HG02763 (cell line): ENCODE results near the gene INHBE.
"Not testable (repeated sequence)": the region's sequence is repeated elsewhere in the genome, so short reads cannot be mapped to it uniquely, and the experiment has no call there.

Experiments
- ATAC-seq: cut with Tn5 transposase; IDR thresholded peaks from one replicate; pipeline ENCODE4 v1.9.1; 2021; ENCODE audit warnings: mild to moderate bottlenecking, moderate library complexity; ENCODE audit not compliant: unreplicated experiment

Gene INHBE

GRCh38 chr12:57491393-57492280 is 36.5 kb downstream of the INHBE start:
- ATAC-seq = no peak

- ATAC-seq = not testable (repeated sequence)
These were observed 40.1 kb downstream of the INHBE start for GRCh38 chr12:57495051-57495701.

GRCh38 chr12:57496822-57497221 is 41.7 kb downstream of the INHBE start:
- no peak for ATAC-seq

GRCh38 chr12:57497223-57498131 is 42.4 kb downstream of the INHBE start:
- no peak for ATAC-seq

- no peak for ATAC-seq
These were observed 43.0 kb downstream of the INHBE start for GRCh38 chr12:57498132-57498502.

- ATAC-seq = no peak
These were observed 43.5 kb downstream of the INHBE start for GRCh38 chr12:57498571-57498970.

- no peak for ATAC-seq
These were observed 45.1 kb downstream of the INHBE start for GRCh38 chr12:57500213-57500612.

- ATAC-seq = not testable (repeated sequence)
These were observed 47.3 kb downstream of the INHBE start for GRCh38 chr12:57502311-57502969.

- not testable (repeated sequence) for ATAC-seq
These were observed 51.4 kb downstream of the INHBE start for GRCh38 chr12:57506541-57506940.
